Smooth muscle cell (in vitro differentiated cells): ENCODE measurements around the gene ADGRG6. TPM values are rescaled to one million over a fixed set of nuclear protein-coding genes. Genes with fewer than 3 reads are reported as not detected.

Experiments used
- DNase-seq: peaks from one replicate; lab custom pipeline; 2025; ENCODE audit not compliant: unreplicated experiment; lab: John Stamatoyannopoulos, UW
- H2AFZ ChIP-seq: fragments of 200-600 bp; sonication (generic); 2 replicates; pipeline ENCODE4 v1.6.0; 2016; ENCODE audit warnings: antibody characterized with exemption, low read depth, mild to moderate bottlenecking
- H3F3A ChIP-seq: fragments of 200-600 bp; sonication (generic); 2 replicates; pipeline ENCODE4 v1.6.0; 2017; ENCODE audit warnings: antibody characterized with exemption, low read depth
- H3K27ac ChIP-seq: fragments of 200-600 bp; sonication (generic); 2 replicates; pipeline ENCODE4 v1.5.1; 2016; ENCODE audit warnings: low read depth, mild to moderate bottlenecking
- H3K27me3 ChIP-seq: fragments of 200-600 bp; sonication (generic); 2 replicates; pipeline ENCODE4 v1.6.1; 2016; ENCODE audit warnings: low read depth, mild to moderate bottlenecking
- H3K36me3 ChIP-seq: fragments of 200-600 bp; sonication (generic); 2 replicates; pipeline ENCODE4 v1.5.1; 2016; ENCODE audit warnings: low read depth
- H3K4me1 ChIP-seq: fragments of 200-600 bp; sonication (generic); 2 replicates; pipeline ENCODE4 v1.5.1; 2016; ENCODE audit warnings: low read depth
- H3K4me2 ChIP-seq: fragments of 200-600 bp; sonication (generic); 2 replicates; pipeline ENCODE4 v1.6.0; 2016; ENCODE audit warnings: mild to moderate bottlenecking
- H3K4me3 ChIP-seq: fragments of 200-600 bp; sonication (generic); 2 replicates; pipeline ENCODE4 v1.5.1; 2016; ENCODE audit warnings: mild to moderate bottlenecking
- H3K79me2 ChIP-seq: fragments of 200-600 bp; sonication (generic); 2 replicates; pipeline ENCODE4 v1.6.0; 2016; ENCODE audit warnings: low read depth, mild to moderate bottlenecking
- H3K9ac ChIP-seq: fragments of 200-600 bp; sonication (generic); 2 replicates; pipeline ENCODE4 v1.6.0; 2016; ENCODE audit warnings: low read depth
- H3K9me3 ChIP-seq: fragments of 200-600 bp; sonication (generic); replicated peaks from 2 replicates; pipeline ENCODE4 v1.5.1; 2016; ENCODE audit warnings: low read depth
- H4K20me1 ChIP-seq: fragments of 200-600 bp; sonication (generic); 2 replicates; pipeline ENCODE4 v1.6.0; 2016; ENCODE audit warnings: low read depth
- CTCF ChIP-seq: fragments of 200-600 bp; sonication (generic); IDR thresholded peaks from 2 replicates; pipeline ENCODE4 v1.5.1; 2017; ENCODE audit warnings: borderline replicate concordance, mild to moderate bottlenecking, antibody characterized with exemption; ENCODE audit not compliant: insufficient read depth, poor library complexity, severe bottlenecking
- WGBS: methylation state at CpG from one replicate; pipeline ENCODE4 v1.1.7; 2016; ENCODE audit warnings: low lambda C conversion rate; 5-methylcytosine and 5-hydroxymethylcytosine counted together
- polyA plus RNA-seq: library from polyadenylated mRNA; unstranded; fragments of >200 nt; fragmentation: Nextera tagmentation; extraction: Ambion mirVana; gene quantifications from 2 replicates; pipeline ENCODE4 v1.2.1, GENCODE V29; 2016
- total RNA-seq: library from RNA; depleted of rRNA; stranded (reverse); fragments of >200 nt; gene quantifications from 2 replicates; pipeline ENCODE4 v1.2.3, GENCODE V29; 2014

Gene ADGRG6
- total and polyA plus RNA-seq, 2 experiments from 2014 or later: 0.77 to 14.2 TPM

- Histone ChIP-seq H3K27ac (peak overlapping the region; percentile 96), H3K4me2 (peak overlapping the region; percentile 69), H3K9me3 (no peaks in the 10 kb centered on the region), H4K20me1 (no peaks in the 10 kb centered on the region), H3F3A (no peaks in the 10 kb centered on the region), H3K27me3 (no peaks in the 10 kb centered on the region), H3K4me1 (peaks cover 16% of the 10 kb centered on the region), H3K4me3 (no peak overlapping the region), H3K9ac (peak overlapping the region; percentile 59), H3K79me2 (no peaks in the 10 kb centered on the region), H2AFZ (no peak overlapping the region), H3K36me3 (no peaks in the 10 kb centered on the region)
- no peak for DNase-seq
- TF ChIP-seq CTCF: no peak
Measured at GRCh38 chr6:142413111-142413510, 111.3 kb downstream of the ADGRG6 start.

GRCh38 chr6:142414462-142415250 is 112.8 kb downstream of the ADGRG6 start:
- H3K27ac ChIP-seq: peak overlapping the region; percentile 96
- H3K4me2 ChIP-seq: no peak overlapping the region
- no peak for DNase-seq
- H3K4me1 ChIP-seq: peaks cover 16% of the 10 kb centered on the region
- H3K4me3 ChIP-seq: no peak overlapping the region
- peak overlapping the region; percentile 61 for H3K9ac ChIP-seq
- WGBS: 91% methylated on average over 8 of the region's 8 CpGs
- H3F3A ChIP-seq: no peaks in the 10 kb centered on the region
- H3K27me3 ChIP-seq: no peaks in the 10 kb centered on the region
- TF ChIP-seq CTCF: no peak
- no peaks in the 10 kb centered on the region for H3K79me2 ChIP-seq
- H4K20me1 ChIP-seq: no peaks in the 10 kb centered on the region
- no peaks in the 10 kb centered on the region for H3K9me3 ChIP-seq
- H2AFZ ChIP-seq: no peak overlapping the region
- no peaks in the 10 kb centered on the region for H3K36me3 ChIP-seq

GRCh38 chr6:142416179-142416578 is 114.4 kb downstream of the ADGRG6 start:
- H3K36me3 ChIP-seq: no peaks in the 10 kb centered on the region
- 2% methylated on average over 3 of the region's 3 CpGs for WGBS
- DNase-seq: no peak

More at GRCh38 chr6:142416179-142416578, 114.4 kb downstream of the ADGRG6 start:
- Histone ChIP-seq H3K4me2 (peak overlapping the region; percentile 62), H4K20me1 (no peaks in the 10 kb centered on the region), H3K79me2 (no peaks in the 10 kb centered on the region), H3K9me3 (no peaks in the 10 kb centered on the region), H2AFZ (no peak overlapping the region), H3K27ac (peak overlapping the region; percentile 96), H3K4me3 (no peak overlapping the region), H3F3A (no peaks in the 10 kb centered on the region), H3K4me1 (peaks cover 16% of the 10 kb centered on the region), H3K9ac (peak overlapping the region; percentile 68), H3K27me3 (no peaks in the 10 kb centered on the region)
- no peak for TF ChIP-seq CTCF
